NCI-H69 (cell line): ENCODE measurements around the gene PRKCQ.
"Not testable (repeated sequence)": the region's sequence is repeated elsewhere in the genome, so short reads cannot be mapped to it uniquely, and the experiment has no call there.

ENCODE experiments used
- DNase-seq: peaks from one replicate; lab custom pipeline; 2025; lab: John Stamatoyannopoulos, UW

Gene PRKCQ

GRCh38 chr10:6455592-6455991 is 124.5 kb downstream of the PRKCQ start:
- DNase-seq = no peak

GRCh38 chr10:6446711-6447110 is 133.4 kb downstream of the PRKCQ start:
- DNase-seq = no peak

- DNase-seq = no peak
Measured at GRCh38 chr10:6445671-6446316, 134.3 kb downstream of the PRKCQ start.

GRCh38 chr10:6439875-6440274 is 140.2 kb downstream of the PRKCQ start:
- not testable (repeated sequence) for DNase-seq

- DNase-seq = no peak
Measured at GRCh38 chr10:6431861-6432260, 148.2 kb downstream of the PRKCQ start.

- no peak for DNase-seq
Measured at GRCh38 chr10:6431186-6431585, 148.9 kb downstream of the PRKCQ start.

GRCh38 chr10:6430423-6430980 is 149.6 kb downstream of the PRKCQ start:
- DNase-seq = no peak

GRCh38 chr10:6427357-6427959 is 152.6 kb downstream of the PRKCQ start:
- no peak for DNase-seq

GRCh38 chr10:6426317-6426716 is 153.8 kb downstream of the PRKCQ start:
- no peak for DNase-seq

GRCh38 chr10:6423413-6424170 is 156.5 kb downstream of the PRKCQ start:
- no peak for DNase-seq

- DNase-seq = no peak
Measured at GRCh38 chr10:6423004-6423403, 157.1 kb downstream of the PRKCQ start.

- DNase-seq = no peak
Measured at GRCh38 chr10:6418613-6419216, 161.4 kb downstream of the PRKCQ start.

GRCh38 chr10:6418167-6418566 is 161.9 kb downstream of the PRKCQ start:
- no peak for DNase-seq

- peak; percentile 16 for DNase-seq
Measured at GRCh38 chr10:6416892-6417512, 163.1 kb downstream of the PRKCQ start.

GRCh38 chr10:6411436-6411835 is 168.6 kb downstream of the PRKCQ start:
- no peak for DNase-seq

GRCh38 chr10:6410830-6411229 is 169.2 kb downstream of the PRKCQ start:
- no peak for DNase-seq

- peak; percentile 7 for DNase-seq
Measured at GRCh38 chr10:6409971-6410643, 170.0 kb downstream of the PRKCQ start.

- no peak for DNase-seq
Measured at GRCh38 chr10:6408799-6409198, 171.3 kb downstream of the PRKCQ start.

- no peak for DNase-seq
Measured at GRCh38 chr10:6407034-6407721, 172.9 kb downstream of the PRKCQ start.

GRCh38 chr10:6406220-6407033 is 173.6 kb downstream of the PRKCQ start:
- DNase-seq = peak; percentile 0
